ENCODE measurements around the gene DEPDC1. TPM values are rescaled to one million over a fixed set of nuclear protein-coding genes. Genes with fewer than 3 reads are reported as not detected.

Gene DEPDC1
- polyA plus RNA-seq, 2 of the 4 experiments (the other 2 are of a cell fraction) = 18.2 to 33.6 TPM

DNA sequence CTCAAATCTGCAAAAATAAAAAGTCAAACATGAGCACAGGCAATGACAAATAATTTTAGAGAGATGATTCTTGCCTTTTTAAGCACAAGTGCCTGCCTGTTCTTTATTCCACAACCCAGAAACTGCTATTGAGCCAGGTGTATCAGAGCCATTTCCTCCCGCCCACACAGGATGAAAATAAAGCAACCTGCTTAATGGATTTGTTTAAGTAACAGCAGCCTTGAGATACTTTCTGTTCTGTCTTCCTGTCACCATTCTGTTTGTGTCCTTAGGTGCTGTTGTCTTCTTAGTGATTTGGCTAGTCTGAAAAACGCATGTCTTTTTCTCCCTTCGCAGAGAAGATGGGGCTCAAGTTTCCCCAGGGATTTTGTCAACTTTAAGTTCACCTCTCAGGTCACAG, 58.6 kb downstream of the DEPDC1 start (continued):
- TF ChIP-seq, protein P1, sequence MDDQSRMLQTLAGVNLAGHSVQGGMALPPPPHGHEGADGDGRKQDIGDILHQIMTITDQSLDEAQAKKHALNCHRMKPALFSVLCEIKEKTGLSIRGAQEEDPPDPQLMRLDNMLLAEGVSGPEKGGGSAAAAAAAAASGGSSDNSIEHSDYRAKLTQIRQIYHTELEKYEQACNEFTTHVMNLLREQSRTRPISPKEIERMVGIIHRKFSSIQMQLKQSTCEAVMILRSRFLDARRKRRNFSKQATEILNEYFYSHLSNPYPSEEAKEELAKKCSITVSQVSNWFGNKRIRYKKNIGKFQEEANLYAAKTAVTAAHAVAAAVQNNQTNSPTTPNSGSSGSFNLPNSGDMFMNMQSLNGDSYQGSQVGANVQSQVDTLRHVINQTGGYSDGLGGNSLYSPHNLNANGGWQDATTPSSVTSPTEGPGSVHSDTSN (IDR thresholded peaks at IDR 0.05) = no peak
- TF ChIP-seq, protein P2, sequence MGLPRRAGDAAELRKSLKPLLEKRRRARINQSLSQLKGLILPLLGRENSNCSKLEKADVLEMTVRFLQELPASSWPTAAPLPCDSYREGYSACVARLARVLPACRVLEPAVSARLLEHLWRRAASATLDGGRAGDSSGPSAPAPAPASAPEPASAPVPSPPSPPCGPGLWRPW (IDR thresholded peaks at IDR 0.05) = no peak
- TF ChIP-seq MAFK (IDR thresholded peaks at IDR 0.05; ENCODE audit: partially characterized antibody) = no peak
- TF ChIP-seq, protein P3, sequence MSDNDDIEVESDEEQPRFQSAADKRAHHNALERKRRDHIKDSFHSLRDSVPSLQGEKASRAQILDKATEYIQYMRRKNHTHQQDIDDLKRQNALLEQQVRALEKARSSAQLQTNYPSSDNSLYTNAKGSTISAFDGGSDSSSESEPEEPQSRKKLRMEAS (IDR thresholded peaks at IDR 0.05) = no peak

DNA sequence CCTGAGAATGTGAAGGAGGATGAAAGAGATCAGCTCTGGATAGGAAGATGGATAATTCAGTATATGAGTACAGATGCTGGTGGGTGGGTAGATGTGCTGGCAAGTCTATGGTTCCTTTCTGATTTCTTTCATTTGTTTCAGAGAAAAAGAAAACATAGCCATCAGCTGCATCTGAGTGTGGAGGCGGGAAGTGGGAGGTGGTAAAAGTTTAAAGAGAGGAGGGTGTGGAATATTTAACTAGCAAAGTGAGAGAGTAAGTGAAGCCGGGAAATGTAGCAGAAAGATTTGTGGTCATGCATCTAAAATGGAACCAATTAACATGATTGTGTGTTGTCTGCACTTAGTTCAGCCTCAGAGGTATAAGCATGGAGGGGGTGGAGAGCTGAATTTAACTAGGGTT, 63.5 kb downstream of the DEPDC1 start:
- DNase-seq (ENCODE audit: low read depth in 1 of 2, low spot score in 1 of 2) (no peak), ATAC-seq (no peak), FAIRE-seq (no peak)
- no peak for TF ChIP-seq ZNF302 (CRISPR knock-in tag; IDR thresholded peaks at IDR 0.05)
- no peak for TF ChIP-seq GATA3 (IDR thresholded peaks at IDR 0.05; ENCODE audit: borderline replicate concordance)
- TF ChIP-seq EHF (CRISPR knock-in tag; IDR thresholded peaks at IDR 0.05) = no peak
- no peak overlapping the region for H3K4me3 ChIP-seq
- POLR2A ChIA-PET = no interaction called here
- 41% methylated on average over 2 of the region's 2 CpGs for WGBS (ENCODE audit: missing lambda C conversion rate)
- no peaks in the 10 kb centered on the region for H3K9me3 ChIP-seq
- H3K27ac ChIP-seq = no peak overlapping the region
- CTCF ChIA-PET = interaction anchor here (0.9 kb wide), 1 partner anchor 157 kb away, joined by 3 read pairs; no protein-coding TSS in a partner anchor
- H3K4me1 ChIP-seq = no peaks in the 10 kb centered on the region
- no peak overlapping the region for H3K4me2 ChIP-seq

DNA sequence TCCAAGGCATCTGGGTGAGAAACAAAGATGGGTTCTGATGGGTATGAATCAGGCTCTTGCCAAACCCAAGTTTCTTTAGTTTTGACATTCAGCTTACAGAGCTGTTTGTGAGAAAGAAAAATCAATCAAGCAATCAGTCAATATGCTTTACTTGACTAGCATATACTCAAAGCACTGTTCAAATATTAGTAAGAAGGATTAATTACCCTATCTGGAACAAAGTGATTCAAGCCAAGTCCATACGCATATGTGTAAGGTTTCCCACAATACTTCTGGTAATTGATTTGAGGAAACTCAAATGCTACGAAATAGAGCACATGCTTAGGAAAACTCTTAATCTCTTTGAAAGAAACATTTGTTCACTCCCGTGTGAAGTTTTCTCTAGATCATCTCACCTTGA, 65.8 kb downstream of the DEPDC1 start:
- CTCF ChIA-PET = no interaction called here
- no peak overlapping the region for H3K27ac ChIP-seq
- H3K4me3 ChIP-seq = no peak overlapping the region
- H3K4me2 ChIP-seq = no peak overlapping the region
- DNase-seq (ENCODE audit: low read depth in 1 of 2, low spot score in 1 of 2) (no peak), FAIRE-seq (no peak), ATAC-seq (no peak)
- H3K4me1 ChIP-seq = no peaks in the 10 kb centered on the region
- TF ChIP-seq RFX5 (IDR thresholded peaks at IDR 0.05) = no peak
- TF ChIP-seq, protein P4, sequence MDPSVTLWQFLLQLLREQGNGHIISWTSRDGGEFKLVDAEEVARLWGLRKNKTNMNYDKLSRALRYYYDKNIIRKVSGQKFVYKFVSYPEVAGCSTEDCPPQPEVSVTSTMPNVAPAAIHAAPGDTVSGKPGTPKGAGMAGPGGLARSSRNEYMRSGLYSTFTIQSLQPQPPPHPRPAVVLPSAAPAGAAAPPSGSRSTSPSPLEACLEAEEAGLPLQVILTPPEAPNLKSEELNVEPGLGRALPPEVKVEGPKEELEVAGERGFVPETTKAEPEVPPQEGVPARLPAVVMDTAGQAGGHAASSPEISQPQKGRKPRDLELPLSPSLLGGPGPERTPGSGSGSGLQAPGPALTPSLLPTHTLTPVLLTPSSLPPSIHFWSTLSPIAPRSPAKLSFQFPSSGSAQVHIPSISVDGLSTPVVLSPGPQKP (IDR thresholded peaks at IDR 0.05; ENCODE audit: low read depth, low read length) = no peak
- TF ChIP-seq EHF (CRISPR knock-in tag; IDR thresholded peaks at IDR 0.05) = no peak
- TF ChIP-seq FOSL2 (IDR thresholded peaks at IDR 0.05) = no peak
- no peak for TF ChIP-seq FOSL2 (CRISPR knock-in tag; IDR thresholded peaks at IDR 0.05)
- TF ChIP-seq, protein P5, sequence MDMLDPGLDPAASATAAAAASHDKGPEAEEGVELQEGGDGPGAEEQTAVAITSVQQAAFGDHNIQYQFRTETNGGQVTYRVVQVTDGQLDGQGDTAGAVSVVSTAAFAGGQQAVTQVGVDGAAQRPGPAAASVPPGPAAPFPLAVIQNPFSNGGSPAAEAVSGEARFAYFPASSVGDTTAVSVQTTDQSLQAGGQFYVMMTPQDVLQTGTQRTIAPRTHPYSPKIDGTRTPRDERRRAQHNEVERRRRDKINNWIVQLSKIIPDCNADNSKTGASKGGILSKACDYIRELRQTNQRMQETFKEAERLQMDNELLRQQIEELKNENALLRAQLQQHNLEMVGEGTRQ (IDR thresholded peaks at IDR 0.05) = no peak
- no peak for TF ChIP-seq TFCP2L1 (CRISPR knock-in tag; IDR thresholded peaks at IDR 0.05)
- TF ChIP-seq ESRRA (IDR thresholded peaks at IDR 0.05; ENCODE audit: borderline replicate concordance, low read length) = no peak
- no peak for TF ChIP-seq HOXB5 (CRISPR knock-in tag; IDR thresholded peaks at IDR 0.05)
- TF ChIP-seq MYC (IDR thresholded peaks at IDR 0.05; ENCODE audit: borderline replicate concordance, low read length) = no peak
- TF ChIP-seq CHD4 (IDR thresholded peaks at IDR 0.05; ENCODE audit: borderline replicate concordance) = no peak
- no peak for TF ChIP-seq HOXA7 (CRISPR knock-in tag; IDR thresholded peaks at IDR 0.05)
- TF ChIP-seq BHLHE40 (IDR thresholded peaks at IDR 0.05; ENCODE audit: low read depth, low read length) = no peak
- POLR2A ChIA-PET = no interaction called here
- WGBS (ENCODE audit: missing lambda C conversion rate) = 59% methylated on average over 3 of the region's 3 CpGs
- H3K9me3 ChIP-seq = no peaks in the 10 kb centered on the region

DNA sequence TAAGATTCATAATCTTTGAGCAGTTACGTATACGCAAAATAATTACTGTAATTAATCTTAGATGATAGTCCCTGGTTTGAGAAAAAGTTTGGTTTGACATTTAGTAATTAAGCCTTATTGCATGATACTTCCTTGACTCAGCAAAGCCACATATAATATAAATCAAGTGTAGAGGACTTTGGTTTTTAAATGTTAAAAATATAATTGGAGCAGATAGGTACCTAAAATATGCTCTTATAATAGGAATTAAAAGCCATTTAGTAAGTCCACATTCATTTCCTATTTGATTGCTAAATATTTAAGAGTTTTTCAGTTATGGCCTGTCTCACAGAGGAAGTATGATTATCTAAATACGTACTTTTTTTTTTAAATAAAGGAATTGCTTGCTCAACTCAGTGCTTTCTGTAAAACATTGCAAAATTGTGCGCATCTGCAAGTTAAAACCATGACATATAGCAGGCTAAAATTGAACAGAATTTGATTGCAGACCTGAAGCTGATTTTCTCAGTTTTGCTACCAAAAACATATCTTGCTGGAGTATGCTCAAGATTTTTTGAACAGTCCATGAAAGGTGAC, 67.6 kb downstream of the DEPDC1 start:
- H3K27ac ChIP-seq = no peak overlapping the region
- ATAC-seq (no peak), DNase-seq (ENCODE audit: low read depth in 1 of 2, low spot score in 1 of 2) (no peak)

More for the DNA sequence above, 67.6 kb downstream of the DEPDC1 start:
- FAIRE-seq = no peak
- Histone ChIP-seq H3K4me1 (no peaks in the 10 kb centered on the region), H3K4me2 (no peak overlapping the region), H3K9me3 (no peaks in the 10 kb centered on the region), H3K4me3 (no peak overlapping the region)
- 76% methylated on average over 4 of the region's 4 CpGs for WGBS (ENCODE audit: missing lambda C conversion rate)
- POLR2A ChIA-PET = no interaction called here
- CTCF ChIA-PET = interaction anchor here (0.6 kb wide), 1 partner anchor 1393 kb away, joined by 3 read pairs; no protein-coding TSS in a partner anchor
- TF ChIP-seq SMC3 (IDR thresholded peaks at IDR 0.05) (no peak), SREBF2 (IDR thresholded peaks at IDR 0.05) (no peak), ESRRA (IDR thresholded peaks at IDR 0.05; ENCODE audit: borderline replicate concordance, low read length) (no peak), BHLHE40 (IDR thresholded peaks at IDR 0.05; ENCODE audit: low read depth, low read length) (no peak), NPAS2 (CRISPR knock-in tag; IDR thresholded peaks at IDR 0.05; ENCODE audit: borderline replicate concordance) (no peak), FOSL2 (IDR thresholded peaks at IDR 0.05) (no peak), FOSL2 (CRISPR knock-in tag; IDR thresholded peaks at IDR 0.05) (no peak), RNF2 (IDR thresholded peaks at IDR 0.05; ENCODE audit: borderline replicate concordance, low read depth) (no peak), RARB (CRISPR knock-in tag; IDR thresholded peaks at IDR 0.05) (no peak), MAZ (IDR thresholded peaks at IDR 0.05; ENCODE audit: borderline replicate concordance, low read depth, low read length) (no peak), EHF (CRISPR knock-in tag; IDR thresholded peaks at IDR 0.05) (no peak), CBX2 (IDR thresholded peaks at IDR 0.05; ENCODE audit: borderline replicate concordance, low read depth) (no peak), POLR2AphosphoS2 (conservative IDR thresholded peaks at IDR 0.05; ENCODE audit: low read length) (no peak), TP53 (CRISPR knock-in tag; IDR thresholded peaks at IDR 0.05) (no peak), CHD4 (IDR thresholded peaks at IDR 0.05; ENCODE audit: borderline replicate concordance) (no peak)
- TF ChIP-seq, protein P5 (IDR thresholded peaks at IDR 0.05) = no peak

Measured in A549 (cell line).